GM10266 (cell line): ENCODE data around the gene PHACTR1.
A peak's percentile ranks its signal among the peaks of the same experiment; 100 is the strongest.

Experiments used
- DNase-seq: peaks from one replicate; pipeline ENCODE4 v3.0.0; 2012; ENCODE audit errors: extremely low spot score
- CTCF ChIP-seq: IDR thresholded peaks from 2 replicates; pipeline ENCODE4 v1.5.1; 2012; ENCODE audit warnings: mild to moderate bottlenecking, low read depth; ENCODE audit not compliant: control insufficient read depth, insufficient read depth; ENCODE audit errors: missing control alignments

The PHACTR1 gene

GRCh38 chr6:12827921-12828320 lies 111.4 kb downstream of the PHACTR1 start:
- no peak for DNase-seq
- no peak for TF ChIP-seq CTCF

GRCh38 chr6:12832226-12832735 lies 115.7 kb downstream of the PHACTR1 start:
- DNase-seq, result no peak
- TF ChIP-seq CTCF, result no peak

- TF ChIP-seq CTCF, result no peak
- DNase-seq, result no peak
Measured at GRCh38 chr6:12836009-12836408, 119.4 kb downstream of the PHACTR1 start.

- DNase-seq, result no peak
- no peak for TF ChIP-seq CTCF
Measured at GRCh38 chr6:12841619-12842018, 125.1 kb downstream of the PHACTR1 start.

- DNase-seq, result no peak
- TF ChIP-seq CTCF, result no peak
Measured at GRCh38 chr6:12842114-12842513, 125.5 kb downstream of the PHACTR1 start.

GRCh38 chr6:12842658-12843057 lies 126.1 kb downstream of the PHACTR1 start:
- TF ChIP-seq CTCF, result no peak
- DNase-seq, result no peak

GRCh38 chr6:12844284-12845223 lies 128.0 kb downstream of the PHACTR1 start:
- TF ChIP-seq CTCF, result peak; percentile 57
- peak; percentile 36 for DNase-seq
